Stimulated activated memory B cell treated with anti-CD40 and anti-IgM and Interleukin-4, amounts not matched to agents 10 μg/mL and 1 μg/mL and 100 μg/mL, for 72 hours (primary cell): ENCODE measurements around the gene F11.

ENCODE experiments used
- ATAC-seq: fragments of 150-1000 bp; cut with Tn5 transposase; 2 replicates; pipeline ENCODE4 v1.10.0; 2021
- H3K27ac Mint-ChIP-seq: one replicate; pipeline ENCODE4 v1.8.0; 2022; ENCODE audit warnings: mild to moderate bottlenecking, mixed read lengths
- H3K27me3 Mint-ChIP-seq: one replicate; pipeline ENCODE4 v1.8.0; 2022; ENCODE audit warnings: mixed read lengths
- H3K36me3 Mint-ChIP-seq: one replicate; pipeline ENCODE4 v1.8.0; 2022; ENCODE audit warnings: mixed read lengths
- H3K4me1 Mint-ChIP-seq: one replicate; pipeline ENCODE4 v1.8.0; 2022; ENCODE audit warnings: mixed read lengths
- H3K4me3 Mint-ChIP-seq: one replicate; pipeline ENCODE4 v1.8.0; 2022; ENCODE audit warnings: mild to moderate bottlenecking, moderate library complexity, mixed read lengths
- H3K9me3 Mint-ChIP-seq: one replicate; pipeline ENCODE4 v1.8.0; 2022; ENCODE audit warnings: mixed read lengths

Gene F11

GRCh38 chr4:186265683-186266652 lies at the start of gene F11:
F11 (plus strand) TSS chr4:186266189; CDS start chr4:186267137, 948 bp downstream.
- H3K27ac Mint-ChIP-seq: no peak within 1 kb of the TSS

GRCh38 chr4:186216465-186217024 lies 49.4 kb upstream of the F11 start:
- Mint-ChIP-seq H3K4me1 (no peaks in the 10 kb centered on the region), H3K27ac (no peak overlapping the region), H3K9me3 (peaks cover 4% of the 10 kb centered on the region), H3K36me3 (peaks cover 9% of the 10 kb centered on the region), H3K4me3 (no peak overlapping the region), H3K27me3 (peaks cover 7% of the 10 kb centered on the region)
- ATAC-seq: no peak

More at GRCh38 chr4:186265683-186266652, at the start of gene F11:
- Mint-ChIP-seq H3K4me3 (no peak within 1 kb of the TSS), H3K9me3 (peaks cover 3% of the 10 kb centered on the region), H3K4me1 (no peaks in the 10 kb centered on the region), H3K27me3 (peaks cover 38% of the 10 kb centered on the region), H3K36me3 (no peaks in the 10 kb centered on the region)
- ATAC-seq: no peak

GRCh38 chr4:186217733-186218293 lies 48.2 kb upstream of the F11 start:
- H3K27me3 Mint-ChIP-seq: peaks cover 11% of the 10 kb centered on the region
- H3K4me3 Mint-ChIP-seq: no peak overlapping the region
- peaks cover 1% of the 10 kb centered on the region for H3K36me3 Mint-ChIP-seq
- H3K4me1 Mint-ChIP-seq: no peaks in the 10 kb centered on the region
- H3K9me3 Mint-ChIP-seq: peaks cover 7% of the 10 kb centered on the region
- H3K27ac Mint-ChIP-seq: no peak overlapping the region
- no peak for ATAC-seq

- no peak for ATAC-seq
- no peak overlapping the region for H3K27ac Mint-ChIP-seq
These were observed 44.4 kb upstream of the F11 start for GRCh38 chr4:186221624-186222023.

GRCh38 chr4:186225848-186226247 lies 40.1 kb upstream of the F11 start:
- Mint-ChIP-seq H3K4me3 (no peak overlapping the region), H3K36me3 (peaks cover 24% of the 10 kb centered on the region), H3K27ac (no peak overlapping the region), H3K9me3 (peaks cover 29% of the 10 kb centered on the region), H3K27me3 (peaks cover 11% of the 10 kb centered on the region), H3K4me1 (no peaks in the 10 kb centered on the region)
- no peak for ATAC-seq

More at GRCh38 chr4:186221624-186222023, 44.4 kb upstream of the F11 start:
- Mint-ChIP-seq H3K4me1 (no peaks in the 10 kb centered on the region), H3K27me3 (peaks cover 11% of the 10 kb centered on the region), H3K4me3 (no peak overlapping the region), H3K36me3 (peaks cover 24% of the 10 kb centered on the region), H3K9me3 (peaks cover 25% of the 10 kb centered on the region)

GRCh38 chr4:186226521-186227189 lies 39.3 kb upstream of the F11 start:
- Mint-ChIP-seq H3K4me3 (no peak overlapping the region), H3K27ac (no peak overlapping the region), H3K36me3 (peaks cover 24% of the 10 kb centered on the region), H3K9me3 (peaks cover 24% of the 10 kb centered on the region), H3K4me1 (no peaks in the 10 kb centered on the region), H3K27me3 (peaks cover 3% of the 10 kb centered on the region)
- ATAC-seq: no peak

- H3K4me1 Mint-ChIP-seq: no peaks in the 10 kb centered on the region
- H3K4me3 Mint-ChIP-seq: no peak within 1 kb of the TSS
- H3K27ac Mint-ChIP-seq: no peak within 1 kb of the TSS
- peaks cover 24% of the 10 kb centered on the region for H3K36me3 Mint-ChIP-seq
- H3K27me3 Mint-ChIP-seq: no peaks in the 10 kb centered on the region
- ATAC-seq: no peak
- H3K9me3 Mint-ChIP-seq: peaks cover 22% of the 10 kb centered on the region
These were observed 38.8 kb upstream of the F11 start, which contains the start of gene KLKB1 for GRCh38 chr4:186227221-186227620. KLKB1 (plus strand) TSS chr4:186227507; CDS start chr4:186228196, 689 bp downstream.

- Mint-ChIP-seq H3K4me1 (no peaks in the 10 kb centered on the region), H3K9me3 (peaks cover 20% of the 10 kb centered on the region), H3K36me3 (peaks cover 22% of the 10 kb centered on the region), H3K27ac (no peak overlapping the region), H3K27me3 (no peaks in the 10 kb centered on the region), H3K4me3 (no peak overlapping the region)
- ATAC-seq: no peak
These were observed 38.1 kb upstream of the F11 start for GRCh38 chr4:186227744-186228513.

GRCh38 chr4:186228514-186228894 lies 37.5 kb upstream of the F11 start:
- H3K4me3 Mint-ChIP-seq: no peak overlapping the region

GRCh38 chr4:186234367-186234766 lies 31.6 kb upstream of the F11 start:
- Mint-ChIP-seq H3K27me3 (no peaks in the 10 kb centered on the region), H3K36me3 (no peaks in the 10 kb centered on the region), H3K4me1 (no peaks in the 10 kb centered on the region), H3K4me3 (no peak overlapping the region), H3K9me3 (no peaks in the 10 kb centered on the region), H3K27ac (no peak overlapping the region)
- ATAC-seq: no peak

More at GRCh38 chr4:186228514-186228894, 37.5 kb upstream of the F11 start:
- Mint-ChIP-seq H3K27ac (no peak overlapping the region), H3K4me1 (no peaks in the 10 kb centered on the region), H3K27me3 (no peaks in the 10 kb centered on the region), H3K36me3 (peaks cover 16% of the 10 kb centered on the region), H3K9me3 (peaks cover 17% of the 10 kb centered on the region)
- no peak for ATAC-seq

- ATAC-seq: no peak
- Mint-ChIP-seq H3K9me3 (no peaks in the 10 kb centered on the region), H3K27me3 (no peaks in the 10 kb centered on the region), H3K4me1 (no peaks in the 10 kb centered on the region), H3K27ac (no peak overlapping the region), H3K4me3 (no peak overlapping the region), H3K36me3 (no peaks in the 10 kb centered on the region)
These were observed 29.9 kb upstream of the F11 start for GRCh38 chr4:186236126-186236525.

- Mint-ChIP-seq H3K27ac (no peak overlapping the region), H3K36me3 (no peaks in the 10 kb centered on the region), H3K4me3 (no peak overlapping the region), H3K4me1 (no peaks in the 10 kb centered on the region), H3K9me3 (no peaks in the 10 kb centered on the region), H3K27me3 (no peaks in the 10 kb centered on the region)
- ATAC-seq: no peak
These were observed 25.5 kb upstream of the F11 start for GRCh38 chr4:186240452-186240847.

- H3K27me3 Mint-ChIP-seq: no peaks in the 10 kb centered on the region
- peaks cover 3% of the 10 kb centered on the region for H3K9me3 Mint-ChIP-seq
- ATAC-seq: no peak
- no peaks in the 10 kb centered on the region for H3K4me1 Mint-ChIP-seq
- no peak overlapping the region for H3K4me3 Mint-ChIP-seq
- H3K27ac Mint-ChIP-seq: no peak overlapping the region
- peaks cover 5% of the 10 kb centered on the region for H3K36me3 Mint-ChIP-seq
These were observed 25.0 kb upstream of the F11 start for GRCh38 chr4:186240848-186241491.

GRCh38 chr4:186241616-186242015 lies 24.4 kb upstream of the F11 start:
- Mint-ChIP-seq H3K27me3 (no peaks in the 10 kb centered on the region), H3K4me3 (no peak overlapping the region), H3K4me1 (no peaks in the 10 kb centered on the region), H3K27ac (no peak overlapping the region), H3K36me3 (peaks cover 11% of the 10 kb centered on the region), H3K9me3 (peaks cover 9% of the 10 kb centered on the region)
- ATAC-seq: no peak
